Mammary epithelial cell (primary cell): ENCODE results near the gene CTCF.

Experiments used
- EZH2 ChIP-seq: IDR thresholded peaks from 2 replicates; pipeline ENCODE4 v1.6.1; 2012; ENCODE audit warnings: low read length, inconsistent platforms, borderline replicate concordance
- TF ChIP-seq, protein P1 (sequence below), 2 donors: IDR thresholded peaks in 1 of 2; conservative IDR thresholded peaks in 1 of 2; 2 replicates each; pipeline ENCODE4 v1.5.1; 2011 to 2012; ENCODE audit warnings: inconsistent platforms in 2 of 2, low read length in 2 of 2, mild to moderate bottlenecking in 2 of 2, control low read depth in 1 of 2, low read depth in 1 of 2; ENCODE audit not compliant: insufficient read depth in 1 of 2; ENCODE audit errors: extremely low read depth in 1 of 2

DNA sequence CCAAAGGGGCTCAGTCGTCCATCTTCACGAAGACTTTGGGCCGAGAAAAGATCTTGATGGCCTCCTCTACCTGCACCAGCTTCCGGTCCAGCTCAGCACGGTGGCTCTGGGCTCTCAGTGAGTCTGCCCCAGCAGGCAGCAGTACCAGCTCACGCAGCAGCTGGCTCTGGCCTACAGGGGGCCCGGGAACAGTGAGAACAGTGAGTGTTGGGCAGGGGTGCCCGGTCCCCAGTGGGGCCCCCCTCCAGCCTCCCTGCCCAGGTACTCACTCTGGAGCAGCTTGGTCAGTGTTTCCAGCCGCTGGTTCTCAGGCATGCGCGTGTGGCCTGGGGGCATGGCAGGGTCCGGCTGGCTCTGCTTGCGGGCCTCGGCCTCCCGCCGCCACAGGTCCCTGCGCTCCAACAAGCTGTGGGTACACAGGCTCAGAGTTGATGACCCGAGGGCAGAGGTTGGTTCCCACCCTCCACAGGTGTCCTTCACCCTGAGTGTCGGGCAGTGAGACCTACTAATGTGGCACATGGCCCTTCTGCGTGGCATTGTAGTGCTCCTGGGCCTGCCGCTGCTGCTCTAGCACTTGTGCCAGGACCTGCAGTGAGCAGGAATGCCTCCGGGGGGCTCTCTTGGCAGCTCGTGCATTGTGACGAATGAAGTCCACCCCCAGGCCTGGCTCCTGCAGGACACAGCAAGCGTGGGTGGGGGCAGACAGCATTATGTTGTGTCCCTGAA, 101.0 kb downstream of the CTCF start:
- TF ChIP-seq, protein P1, sequence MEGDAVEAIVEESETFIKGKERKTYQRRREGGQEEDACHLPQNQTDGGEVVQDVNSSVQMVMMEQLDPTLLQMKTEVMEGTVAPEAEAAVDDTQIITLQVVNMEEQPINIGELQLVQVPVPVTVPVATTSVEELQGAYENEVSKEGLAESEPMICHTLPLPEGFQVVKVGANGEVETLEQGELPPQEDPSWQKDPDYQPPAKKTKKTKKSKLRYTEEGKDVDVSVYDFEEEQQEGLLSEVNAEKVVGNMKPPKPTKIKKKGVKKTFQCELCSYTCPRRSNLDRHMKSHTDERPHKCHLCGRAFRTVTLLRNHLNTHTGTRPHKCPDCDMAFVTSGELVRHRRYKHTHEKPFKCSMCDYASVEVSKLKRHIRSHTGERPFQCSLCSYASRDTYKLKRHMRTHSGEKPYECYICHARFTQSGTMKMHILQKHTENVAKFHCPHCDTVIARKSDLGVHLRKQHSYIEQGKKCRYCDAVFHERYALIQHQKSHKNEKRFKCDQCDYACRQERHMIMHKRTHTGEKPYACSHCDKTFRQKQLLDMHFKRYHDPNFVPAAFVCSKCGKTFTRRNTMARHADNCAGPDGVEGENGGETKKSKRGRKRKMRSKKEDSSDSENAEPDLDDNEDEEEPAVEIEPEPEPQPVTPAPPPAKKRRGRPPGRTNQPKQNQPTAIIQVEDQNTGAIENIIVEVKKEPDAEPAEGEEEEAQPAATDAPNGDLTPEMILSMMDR (conservative IDR thresholded peaks at IDR 0.05 in 1 of 2, IDR thresholded peaks at IDR 0.05 in 1 of 2; ENCODE audit: extremely low read depth in 1 of 2, insufficient read depth in 1 of 2, low read depth in 1 of 2, low read length in 2 of 2), result peak; percentile 11 to 30
- TF ChIP-seq EZH2, result no peak
